Activated naive CD4-positive, alpha-beta T cell treated with anti-CD3 and anti-CD28 coated beads, Interleukin-2, amount 50 U/mL, for 24 hours (primary cell): ENCODE measurements around the gene NFKB1.

Experiments
- H3K27ac Mint-ChIP-seq: one replicate; pipeline ENCODE4 v1.8.0; 2021; ENCODE audit warnings: mild to moderate bottlenecking, mixed read lengths
- H3K27me3 Mint-ChIP-seq: one replicate; pipeline ENCODE4 v1.8.0; 2021; ENCODE audit warnings: mixed read lengths
- H3K36me3 Mint-ChIP-seq: one replicate; pipeline ENCODE4 v1.8.0; 2021; ENCODE audit warnings: mixed read lengths
- H3K4me1 Mint-ChIP-seq: one replicate; pipeline ENCODE4 v1.8.0; 2021; ENCODE audit warnings: mixed read lengths
- H3K4me3 Mint-ChIP-seq: one replicate; pipeline ENCODE4 v1.8.0; 2021; ENCODE audit warnings: mild to moderate bottlenecking, mixed read lengths
- H3K9me3 Mint-ChIP-seq: one replicate; pipeline ENCODE4 v1.8.0; 2021; ENCODE audit warnings: mixed read lengths

The NFKB1 gene

GRCh38 chr4:102533904-102534303 lies 32.7 kb downstream of the NFKB1 start:
- Mint-ChIP-seq H3K9me3 (no peaks in the 10 kb centered on the region), H3K36me3 (peaks cover 29% of the 10 kb centered on the region), H3K4me3 (peak overlapping the region; percentile 67), H3K27me3 (no peaks in the 10 kb centered on the region), H3K4me1 (peaks cover 73% of the 10 kb centered on the region), H3K27ac (peak overlapping the region; percentile 87)

GRCh38 chr4:102534845-102535244 lies 33.7 kb downstream of the NFKB1 start:
- Mint-ChIP-seq H3K4me1 (peaks cover 73% of the 10 kb centered on the region), H3K27ac (peak overlapping the region; percentile 87), H3K27me3 (no peaks in the 10 kb centered on the region), H3K4me3 (peak overlapping the region; percentile 67), H3K9me3 (no peaks in the 10 kb centered on the region), H3K36me3 (peaks cover 35% of the 10 kb centered on the region)

DNA sequence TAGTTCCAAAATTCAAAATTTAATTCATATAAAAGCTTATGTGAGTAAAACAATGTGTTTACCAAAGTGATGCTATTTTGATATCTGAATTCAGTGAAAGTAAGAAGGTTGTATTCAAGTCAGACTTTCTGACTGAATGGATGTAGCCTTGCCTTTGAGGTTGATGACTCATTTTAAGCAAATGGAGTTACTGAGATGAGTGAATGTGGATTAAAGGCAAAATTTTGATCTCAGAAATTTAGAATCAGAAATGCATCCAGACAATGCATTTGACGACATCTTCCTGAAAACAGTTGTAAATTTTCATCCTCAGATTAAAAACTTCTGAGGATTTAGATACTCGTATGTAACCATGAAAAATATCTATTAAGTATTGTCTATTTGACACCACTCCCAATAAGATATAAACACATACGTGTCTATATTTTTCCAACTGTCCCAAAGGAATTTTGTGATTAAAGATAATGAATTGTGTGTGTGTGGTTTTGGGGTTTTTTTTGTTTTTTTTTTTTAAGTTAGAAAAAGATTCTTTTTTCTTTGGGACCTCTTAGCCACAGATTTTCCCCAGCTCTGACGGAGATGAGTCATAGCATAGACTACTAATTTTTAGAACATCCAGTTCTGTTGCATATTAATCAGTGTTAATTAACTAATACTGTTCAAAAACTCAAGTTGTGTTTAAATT lies 34.4 kb downstream of the NFKB1 start:
- Mint-ChIP-seq H3K9me3 (no peaks in the 10 kb centered on the region), H3K36me3 (peaks cover 34% of the 10 kb centered on the region), H3K27me3 (no peaks in the 10 kb centered on the region), H3K4me3 (peak overlapping the region; percentile 67), H3K27ac (peak overlapping the region; percentile 87), H3K4me1 (peaks cover 73% of the 10 kb centered on the region)

GRCh38 chr4:102536768-102537167 lies 35.6 kb downstream of the NFKB1 start:
- Mint-ChIP-seq H3K27me3 (no peaks in the 10 kb centered on the region), H3K4me1 (peaks cover 73% of the 10 kb centered on the region), H3K27ac (peak overlapping the region; percentile 30), H3K4me3 (peak overlapping the region; percentile 67), H3K9me3 (no peaks in the 10 kb centered on the region), H3K36me3 (peaks cover 40% of the 10 kb centered on the region)

DNA sequence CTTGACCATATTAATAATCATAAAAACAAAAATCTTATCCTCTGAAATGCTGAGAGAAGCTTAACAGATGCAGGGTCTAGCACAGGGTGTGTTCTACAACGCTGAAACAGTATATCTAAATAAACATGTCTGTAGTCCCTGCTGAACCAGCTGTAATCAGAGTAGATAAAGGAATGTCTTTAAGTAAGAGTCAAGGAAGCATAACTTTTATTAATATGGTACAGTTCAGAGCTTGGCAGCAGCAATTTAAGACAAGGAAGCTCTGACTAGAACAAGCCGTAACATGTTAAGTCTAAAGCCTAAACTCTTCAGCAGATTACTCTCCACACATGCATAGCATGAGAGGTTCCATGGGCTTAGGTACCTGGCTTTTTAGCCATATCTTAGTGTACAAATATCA lies 36.1 kb downstream of the NFKB1 start:
- no peak overlapping the region for H3K4me3 Mint-ChIP-seq
- H3K27me3 Mint-ChIP-seq, result no peaks in the 10 kb centered on the region
- H3K27ac Mint-ChIP-seq, result no peak overlapping the region
- peaks cover 72% of the 10 kb centered on the region for H3K4me1 Mint-ChIP-seq
- H3K36me3 Mint-ChIP-seq, result peaks cover 37% of the 10 kb centered on the region
- H3K9me3 Mint-ChIP-seq, result no peaks in the 10 kb centered on the region

DNA sequence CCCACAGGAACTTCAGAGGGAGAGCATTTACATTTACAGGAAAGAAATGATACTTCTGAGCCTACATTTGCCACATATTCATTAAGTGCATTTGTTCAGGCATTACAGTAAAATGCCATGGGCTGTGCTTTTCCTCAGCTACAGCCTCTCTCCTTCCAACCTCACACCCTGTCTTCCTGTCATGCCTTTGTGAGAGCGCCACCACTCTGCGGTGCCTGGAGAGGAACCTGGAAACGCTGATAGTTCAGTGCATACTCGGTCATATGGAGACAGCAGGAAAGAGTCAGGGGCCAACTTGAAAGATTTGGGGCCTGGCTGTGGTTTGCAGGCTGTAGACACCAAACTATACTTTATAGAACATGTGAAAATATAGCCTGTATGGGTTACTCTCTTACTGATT lies 40.5 kb downstream of the NFKB1 start:
- Mint-ChIP-seq H3K36me3 (peaks cover 45% of the 10 kb centered on the region), H3K4me1 (peaks cover 68% of the 10 kb centered on the region), H3K9me3 (no peaks in the 10 kb centered on the region), H3K4me3 (peak overlapping the region; percentile 30), H3K27me3 (no peaks in the 10 kb centered on the region), H3K27ac (peak overlapping the region; percentile 46)

- Mint-ChIP-seq H3K27ac (peak overlapping the region; percentile 36), H3K27me3 (no peaks in the 10 kb centered on the region), H3K4me1 (peaks cover 80% of the 10 kb centered on the region), H3K36me3 (peaks cover 56% of the 10 kb centered on the region), H3K9me3 (no peaks in the 10 kb centered on the region), H3K4me3 (no peak overlapping the region)
These were observed 42.1 kb downstream of the NFKB1 start for GRCh38 chr4:102543030-102543928.

DNA sequence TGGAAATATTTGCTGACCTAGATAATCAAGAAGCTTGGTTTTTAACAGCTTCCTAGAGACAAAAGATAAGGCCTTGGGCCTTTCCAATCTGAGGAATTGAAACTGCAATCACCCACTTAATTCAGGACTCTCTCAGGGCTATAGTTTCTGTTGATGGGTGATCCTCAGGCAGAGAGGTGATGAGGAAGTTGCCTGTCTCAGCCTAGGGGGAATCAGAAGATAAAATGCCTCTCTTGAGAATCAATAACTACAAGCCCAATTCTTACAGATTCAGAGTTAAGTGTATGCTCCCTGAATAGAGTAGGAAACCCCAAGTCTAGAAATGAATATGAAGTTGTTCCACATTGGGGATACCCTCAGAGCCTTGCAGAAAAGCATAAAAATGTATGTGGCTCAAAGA lies 45.5 kb downstream of the NFKB1 start:
- Mint-ChIP-seq H3K4me3 (no peak overlapping the region), H3K9me3 (no peaks in the 10 kb centered on the region), H3K27me3 (no peaks in the 10 kb centered on the region), H3K36me3 (peaks cover 55% of the 10 kb centered on the region), H3K4me1 (peaks cover 80% of the 10 kb centered on the region), H3K27ac (peak overlapping the region; percentile 51)

DNA sequence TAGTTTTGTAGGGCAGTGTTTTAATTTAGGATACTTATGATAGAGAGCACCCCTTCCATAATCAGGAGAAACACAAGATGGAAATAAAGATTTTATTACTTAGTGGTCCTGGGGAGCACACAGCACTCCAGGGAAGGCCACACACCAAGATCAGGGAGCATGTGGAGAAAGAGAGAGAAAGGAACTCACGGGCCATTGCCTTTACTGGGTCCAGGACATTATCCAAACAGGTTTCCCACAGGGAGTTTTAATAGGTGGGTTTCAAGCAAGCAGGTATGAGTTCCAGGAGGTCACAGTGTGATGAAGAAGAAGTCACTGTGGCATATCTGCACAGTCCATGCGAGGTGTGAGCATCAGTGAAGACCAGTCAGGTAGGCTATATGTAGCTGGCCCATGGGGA lies 46.8 kb downstream of the NFKB1 start:
- Mint-ChIP-seq H3K27ac (peak overlapping the region; percentile 9), H3K9me3 (no peaks in the 10 kb centered on the region), H3K4me3 (no peak overlapping the region), H3K36me3 (peaks cover 60% of the 10 kb centered on the region), H3K4me1 (peaks cover 84% of the 10 kb centered on the region), H3K27me3 (no peaks in the 10 kb centered on the region)

- peak overlapping the region; percentile 97 for H3K27ac Mint-ChIP-seq
- H3K36me3 Mint-ChIP-seq, result peaks cover 43% of the 10 kb centered on the region
- no peaks in the 10 kb centered on the region for H3K27me3 Mint-ChIP-seq
- H3K4me3 Mint-ChIP-seq, result peak overlapping the region; percentile 77
- H3K9me3 Mint-ChIP-seq, result no peaks in the 10 kb centered on the region
- peaks cover 66% of the 10 kb centered on the region for H3K4me1 Mint-ChIP-seq
These were observed 50.9 kb downstream of the NFKB1 start for GRCh38 chr4:102551958-102552565.

- H3K36me3 Mint-ChIP-seq, result peaks cover 39% of the 10 kb centered on the region
- H3K4me1 Mint-ChIP-seq, result peaks cover 61% of the 10 kb centered on the region
- peak overlapping the region; percentile 91 for H3K27ac Mint-ChIP-seq
- peak overlapping the region; percentile 77 for H3K4me3 Mint-ChIP-seq
- no peaks in the 10 kb centered on the region for H3K9me3 Mint-ChIP-seq
- no peaks in the 10 kb centered on the region for H3K27me3 Mint-ChIP-seq
These were observed 51.6 kb downstream of the NFKB1 start for GRCh38 chr4:102552781-102553180.

GRCh38 chr4:102553982-102554381 lies 52.8 kb downstream of the NFKB1 start:
- peaks cover 40% of the 10 kb centered on the region for H3K36me3 Mint-ChIP-seq
- peaks cover 53% of the 10 kb centered on the region for H3K4me1 Mint-ChIP-seq
- H3K27ac Mint-ChIP-seq, result peak overlapping the region; percentile 95
- no peaks in the 10 kb centered on the region for H3K9me3 Mint-ChIP-seq
- peak overlapping the region; percentile 74 for H3K4me3 Mint-ChIP-seq
- no peaks in the 10 kb centered on the region for H3K27me3 Mint-ChIP-seq

- Mint-ChIP-seq H3K27me3 (no peaks in the 10 kb centered on the region), H3K4me1 (peaks cover 52% of the 10 kb centered on the region), H3K4me3 (no peak overlapping the region), H3K9me3 (no peaks in the 10 kb centered on the region), H3K27ac (peak overlapping the region; percentile 52), H3K36me3 (peaks cover 41% of the 10 kb centered on the region)
These were observed 53.3 kb downstream of the NFKB1 start for GRCh38 chr4:102554482-102554881.

- no peaks in the 10 kb centered on the region for H3K27me3 Mint-ChIP-seq
- H3K4me3 Mint-ChIP-seq, result no peak overlapping the region
- H3K36me3 Mint-ChIP-seq, result peaks cover 39% of the 10 kb centered on the region
- no peak overlapping the region for H3K27ac Mint-ChIP-seq
- peaks cover 48% of the 10 kb centered on the region for H3K4me1 Mint-ChIP-seq
- no peaks in the 10 kb centered on the region for H3K9me3 Mint-ChIP-seq
These were observed 53.8 kb downstream of the NFKB1 start for GRCh38 chr4:102554992-102555391.

DNA sequence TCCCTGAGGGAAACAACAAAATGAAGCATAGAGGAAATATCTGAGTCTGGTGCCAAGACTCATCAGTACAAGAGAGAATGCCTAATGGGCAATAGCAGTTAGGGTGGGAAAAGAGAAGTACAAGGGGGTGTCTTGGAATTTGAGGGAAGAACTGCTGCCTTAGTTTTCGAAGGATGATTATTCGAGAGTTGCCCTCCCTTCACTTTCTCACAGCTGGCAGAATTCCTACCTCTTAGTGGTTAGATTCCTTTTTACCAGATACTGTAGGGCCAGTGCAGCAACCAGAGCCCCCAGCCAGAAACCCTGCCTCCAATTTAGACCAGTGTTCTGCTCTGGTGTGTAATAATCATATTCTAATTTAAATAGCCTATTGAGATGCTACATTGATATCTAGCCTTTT lies 56.5 kb downstream of the NFKB1 start:
- Mint-ChIP-seq H3K27me3 (no peaks in the 10 kb centered on the region), H3K9me3 (no peaks in the 10 kb centered on the region), H3K36me3 (peaks cover 35% of the 10 kb centered on the region), H3K4me1 (peaks cover 48% of the 10 kb centered on the region), H3K27ac (no peak overlapping the region), H3K4me3 (no peak overlapping the region)

DNA sequence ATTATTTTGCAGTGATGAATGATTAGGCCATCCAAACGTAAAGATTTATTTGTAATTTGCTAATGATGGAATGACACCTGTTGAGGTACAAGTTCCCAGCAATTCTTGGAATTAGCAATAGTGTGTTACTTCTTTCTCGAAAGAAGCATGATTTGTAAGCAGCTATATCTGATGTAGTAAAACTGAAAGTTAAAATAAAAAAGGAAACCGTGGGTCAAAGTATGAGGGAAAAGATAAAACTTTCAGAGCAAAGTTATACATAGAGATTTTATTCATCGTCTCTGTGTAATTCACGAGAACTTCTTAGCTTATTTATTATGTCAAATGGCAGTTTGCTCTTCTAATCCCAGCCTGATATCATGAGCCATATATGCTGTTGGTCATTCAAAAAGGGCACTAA lies 59.0 kb downstream of the NFKB1 start:
- Mint-ChIP-seq H3K4me3 (peak overlapping the region; percentile 80), H3K4me1 (peaks cover 48% of the 10 kb centered on the region), H3K27me3 (no peaks in the 10 kb centered on the region), H3K27ac (peak overlapping the region; percentile 96), H3K9me3 (no peaks in the 10 kb centered on the region), H3K36me3 (peaks cover 37% of the 10 kb centered on the region)
